ENCODE results near the gene HDAC4. TPM values are rescaled to one million over a fixed set of nuclear protein-coding genes. Genes with fewer than 3 reads are reported as not detected.

Gene HDAC4
- polyA plus RNA-seq, 1 donor (not counting 4 experiments of a cell fraction or from before 2014, with no cell fraction given), result 2.9 TPM

GRCh38 chr2:239137165-239137897 is 263.5 kb downstream of the HDAC4 start:
- H3K9me3 ChIP-seq (ENCODE audit: control insufficient read depth, low read depth, low read length), result no peaks in the 10 kb centered on the region
- H3K4me1 ChIP-seq (ENCODE audit: control insufficient read depth, extremely low read depth, insufficient read depth, low read length), result no peaks in the 10 kb centered on the region
- no peak overlapping the region for H3K4me3 ChIP-seq (ENCODE audit: control insufficient read depth in 2 of 3, extremely low read depth in 1 of 3, insufficient read depth in 2 of 3, low read depth in 1 of 3, low read length in 3 of 3)
- no peak for FAIRE-seq
- H3K9ac ChIP-seq (ENCODE audit: control insufficient read depth, extremely low read depth, insufficient read depth, low read length), result no peak overlapping the region
- H3K9me1 ChIP-seq (ENCODE audit: control insufficient read depth, extremely low read depth, insufficient read depth, low read length), result no peaks in the 10 kb centered on the region
- DNase-seq (ENCODE audit: low read depth, low spot score), result no peak
- H2AFZ ChIP-seq (ENCODE audit: control insufficient read depth, low read length), result no peak overlapping the region
- no peaks in the 10 kb centered on the region for H3K79me2 ChIP-seq (ENCODE audit: control insufficient read depth, insufficient read depth, low read length)
- H3K27me3 ChIP-seq (ENCODE audit: control insufficient read depth, extremely low read depth, insufficient read depth, low read length), result no peaks in the 10 kb centered on the region
- H4K20me1 ChIP-seq (ENCODE audit: control insufficient read depth, extremely low read depth, insufficient read depth, low read length), result no peaks in the 10 kb centered on the region
- H3K36me3 ChIP-seq (ENCODE audit: control insufficient read depth in 2 of 2, extremely low read depth in 1 of 2, insufficient read depth in 2 of 2, low read length in 2 of 2), result peaks cover 4 to 12% of the 10 kb centered on the region in 2 experiments
- dilution Hi-C loops (cut with MboI; ENCODE audit: extremely low pct_ligation_motif_present, low sequenced_read_pairs), result no loop called here
- no peak for TF ChIP-seq EZH2 (IDR thresholded peaks at IDR 0.05; ENCODE audit: low read length)
- TF ChIP-seq, protein P1, sequence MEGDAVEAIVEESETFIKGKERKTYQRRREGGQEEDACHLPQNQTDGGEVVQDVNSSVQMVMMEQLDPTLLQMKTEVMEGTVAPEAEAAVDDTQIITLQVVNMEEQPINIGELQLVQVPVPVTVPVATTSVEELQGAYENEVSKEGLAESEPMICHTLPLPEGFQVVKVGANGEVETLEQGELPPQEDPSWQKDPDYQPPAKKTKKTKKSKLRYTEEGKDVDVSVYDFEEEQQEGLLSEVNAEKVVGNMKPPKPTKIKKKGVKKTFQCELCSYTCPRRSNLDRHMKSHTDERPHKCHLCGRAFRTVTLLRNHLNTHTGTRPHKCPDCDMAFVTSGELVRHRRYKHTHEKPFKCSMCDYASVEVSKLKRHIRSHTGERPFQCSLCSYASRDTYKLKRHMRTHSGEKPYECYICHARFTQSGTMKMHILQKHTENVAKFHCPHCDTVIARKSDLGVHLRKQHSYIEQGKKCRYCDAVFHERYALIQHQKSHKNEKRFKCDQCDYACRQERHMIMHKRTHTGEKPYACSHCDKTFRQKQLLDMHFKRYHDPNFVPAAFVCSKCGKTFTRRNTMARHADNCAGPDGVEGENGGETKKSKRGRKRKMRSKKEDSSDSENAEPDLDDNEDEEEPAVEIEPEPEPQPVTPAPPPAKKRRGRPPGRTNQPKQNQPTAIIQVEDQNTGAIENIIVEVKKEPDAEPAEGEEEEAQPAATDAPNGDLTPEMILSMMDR (optimal IDR thresholded peaks at IDR 0.05 in 1 of 3, IDR thresholded peaks at IDR 0.05 in 1 of 3, conservative IDR thresholded peaks at IDR 0.05 in 1 of 3; ENCODE audit: extremely low read depth in 1 of 3, insufficient read depth in 2 of 3, low read length in 3 of 3), result no peak
- no peak overlapping the region for H3K27ac ChIP-seq (ENCODE audit: control insufficient read depth, insufficient read depth, low read length)
- no peak overlapping the region for H3K4me2 ChIP-seq (ENCODE audit: control insufficient read depth, extremely low read depth, insufficient read depth, low read depth, low read length)

GRCh38 chr2:239136762-239137161 is 264.1 kb downstream of the HDAC4 start:
- H3K27ac ChIP-seq (ENCODE audit: control insufficient read depth, insufficient read depth, low read length), result no peak overlapping the region
- H2AFZ ChIP-seq (ENCODE audit: control insufficient read depth, low read length), result no peak overlapping the region
- H3K36me3 ChIP-seq (ENCODE audit: control insufficient read depth in 2 of 2, extremely low read depth in 1 of 2, insufficient read depth in 2 of 2, low read length in 2 of 2), result peaks cover 4 to 12% of the 10 kb centered on the region in 2 experiments
- H3K9ac ChIP-seq (ENCODE audit: control insufficient read depth, extremely low read depth, insufficient read depth, low read length), result no peak overlapping the region
- no peaks in the 10 kb centered on the region for H3K79me2 ChIP-seq (ENCODE audit: control insufficient read depth, insufficient read depth, low read length)
- DNase-seq (ENCODE audit: low read depth, low spot score), result no peak
- no peak for TF ChIP-seq EZH2 (IDR thresholded peaks at IDR 0.05; ENCODE audit: low read length)
- TF ChIP-seq, protein P1 (optimal IDR thresholded peaks at IDR 0.05 in 1 of 3, IDR thresholded peaks at IDR 0.05 in 1 of 3, conservative IDR thresholded peaks at IDR 0.05 in 1 of 3; ENCODE audit: extremely low read depth in 1 of 3, insufficient read depth in 2 of 3, low read length in 3 of 3), result no peak
- FAIRE-seq, result no peak
- H3K4me2 ChIP-seq (ENCODE audit: control insufficient read depth, extremely low read depth, insufficient read depth, low read depth, low read length), result no peak overlapping the region
- no peaks in the 10 kb centered on the region for H3K9me3 ChIP-seq (ENCODE audit: control insufficient read depth, low read depth, low read length)
- no peaks in the 10 kb centered on the region for H3K4me1 ChIP-seq (ENCODE audit: control insufficient read depth, extremely low read depth, insufficient read depth, low read length)
- H4K20me1 ChIP-seq (ENCODE audit: control insufficient read depth, extremely low read depth, insufficient read depth, low read length), result no peaks in the 10 kb centered on the region
- no peaks in the 10 kb centered on the region for H3K27me3 ChIP-seq (ENCODE audit: control insufficient read depth, extremely low read depth, insufficient read depth, low read length)
- H3K4me3 ChIP-seq (ENCODE audit: control insufficient read depth in 2 of 3, extremely low read depth in 1 of 3, insufficient read depth in 2 of 3, low read depth in 1 of 3, low read length in 3 of 3), result no peak overlapping the region
- no peaks in the 10 kb centered on the region for H3K9me1 ChIP-seq (ENCODE audit: control insufficient read depth, extremely low read depth, insufficient read depth, low read length)
- dilution Hi-C loops (cut with MboI; ENCODE audit: extremely low pct_ligation_motif_present, low sequenced_read_pairs), result no loop called here
